ENCODE data around the gene CTNNA1. TPM values are rescaled to one million over a fixed set of nuclear protein-coding genes. Genes with fewer than 3 reads are reported as not detected.
"Not testable (repeated sequence)": the region's sequence is repeated elsewhere in the genome, so short reads cannot be mapped to it uniquely, and the experiment has no call there.

Gene CTNNA1
- total RNA-seq, 4 donors from 2014 or later: 92.6 to 164 (median 114) TPM

DNA sequence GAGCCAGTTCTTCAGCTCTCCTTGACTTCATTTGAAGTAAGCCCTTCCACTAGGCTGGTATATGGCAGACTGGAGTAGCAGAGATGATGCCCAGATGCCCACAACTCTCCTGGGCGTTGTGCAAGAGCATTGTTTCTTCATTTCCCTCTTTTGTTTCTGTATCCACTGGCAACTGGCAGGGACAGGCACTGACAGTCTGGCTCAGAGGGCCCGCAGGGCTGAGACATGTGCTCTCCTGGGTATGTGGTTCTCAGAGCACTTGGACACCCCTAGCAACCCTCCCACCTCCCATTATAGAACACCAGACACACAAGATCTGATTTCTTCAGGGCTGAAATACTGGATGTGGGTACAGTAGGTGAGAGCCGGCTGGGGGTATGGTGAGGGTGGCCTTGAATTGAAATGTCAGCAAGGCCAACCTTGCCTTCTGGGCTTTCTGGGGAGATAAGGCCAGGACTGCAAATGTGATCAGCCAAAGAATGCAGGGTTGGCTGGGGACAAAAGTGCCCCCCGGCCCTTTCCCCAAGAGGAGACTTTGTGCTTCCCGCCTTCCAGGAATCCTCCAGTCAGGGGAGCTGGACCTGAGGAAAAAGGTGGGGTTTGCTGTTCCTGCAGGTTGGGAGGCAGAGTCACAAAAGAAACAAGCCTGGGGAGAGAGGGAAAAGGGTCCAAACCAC, 28.6 kb upstream of the CTNNA1 start:
- peak; percentile 37 to 77 for ATAC-seq

GRCh38 chr5:138725153-138725817, 27.9 kb upstream of the CTNNA1 start:
- Histone ChIP-seq H3K36me3 (no peaks in the 10 kb centered on the region), H3K4me1 (peaks cover 24 to 37% of the 10 kb centered on the region in 2 donors), H3K27me3 (no peaks in the 10 kb centered on the region), H3K4me3 (no peak overlapping the region), H3K9me3 (no peaks in the 10 kb centered on the region), H3K27ac (peak overlapping the region; percentile 14 to 65 (median 38))
- ATAC-seq: peak; percentile 69 to 84
- peak; percentile 19 to 66 for DNase-seq
- intact Hi-C loops (cut with DNase I; ENCODE audit: low total_unique reads) (loop anchor here (1.0 kb wide), 1 partner anchor 146 kb away; no protein-coding TSS in a partner anchor), in situ Hi-C loops (cut with MboI; ENCODE audit: low sequenced_read_pairs in 4 of 4) (no loop called here)
- TF ChIP-seq, protein P1, sequence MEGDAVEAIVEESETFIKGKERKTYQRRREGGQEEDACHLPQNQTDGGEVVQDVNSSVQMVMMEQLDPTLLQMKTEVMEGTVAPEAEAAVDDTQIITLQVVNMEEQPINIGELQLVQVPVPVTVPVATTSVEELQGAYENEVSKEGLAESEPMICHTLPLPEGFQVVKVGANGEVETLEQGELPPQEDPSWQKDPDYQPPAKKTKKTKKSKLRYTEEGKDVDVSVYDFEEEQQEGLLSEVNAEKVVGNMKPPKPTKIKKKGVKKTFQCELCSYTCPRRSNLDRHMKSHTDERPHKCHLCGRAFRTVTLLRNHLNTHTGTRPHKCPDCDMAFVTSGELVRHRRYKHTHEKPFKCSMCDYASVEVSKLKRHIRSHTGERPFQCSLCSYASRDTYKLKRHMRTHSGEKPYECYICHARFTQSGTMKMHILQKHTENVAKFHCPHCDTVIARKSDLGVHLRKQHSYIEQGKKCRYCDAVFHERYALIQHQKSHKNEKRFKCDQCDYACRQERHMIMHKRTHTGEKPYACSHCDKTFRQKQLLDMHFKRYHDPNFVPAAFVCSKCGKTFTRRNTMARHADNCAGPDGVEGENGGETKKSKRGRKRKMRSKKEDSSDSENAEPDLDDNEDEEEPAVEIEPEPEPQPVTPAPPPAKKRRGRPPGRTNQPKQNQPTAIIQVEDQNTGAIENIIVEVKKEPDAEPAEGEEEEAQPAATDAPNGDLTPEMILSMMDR (IDR thresholded peaks at IDR 0.05 in 4 of 5, conservative IDR thresholded peaks at IDR 0.05 in 1 of 5): peak in 1 of 5 experiments; percentile 33
- TF ChIP-seq POLR2A (IDR thresholded peaks at IDR 0.05): no peak

More for the DNA sequence above, 28.6 kb upstream of the CTNNA1 start:
- peak in 1 of 2 donors; percentile 71 for DNase-seq
- Histone ChIP-seq H3K9me3 (no peaks in the 10 kb centered on the region), H3K27me3 (no peaks in the 10 kb centered on the region), H3K4me3 (no peak overlapping the region), H3K4me1 (peaks cover 24 to 37% of the 10 kb centered on the region in 2 donors), H3K27ac (peak overlapping the region; percentile 13 to 65 (median 44)), H3K36me3 (no peaks in the 10 kb centered on the region)
- intact Hi-C loops (cut with DNase I; ENCODE audit: low total_unique reads) (loop anchor here (1.0 kb wide), 1 partner anchor 145 kb away; no protein-coding TSS in a partner anchor), in situ Hi-C loops (cut with MboI; ENCODE audit: low sequenced_read_pairs in 4 of 4) (no loop called here)
- TF ChIP-seq POLR2A (IDR thresholded peaks at IDR 0.05): no peak
- TF ChIP-seq, protein P1 (IDR thresholded peaks at IDR 0.05 in 4 of 5, conservative IDR thresholded peaks at IDR 0.05 in 1 of 5): no peak

GRCh38 chr5:138725818-138726416, 27.3 kb upstream of the CTNNA1 start:
- no peaks in the 10 kb centered on the region for H3K36me3 ChIP-seq
- peak overlapping the region; percentile 14 to 65 (median 38) for H3K27ac ChIP-seq
- peaks cover 24 to 37% of the 10 kb centered on the region in 2 donors for H3K4me1 ChIP-seq
- DNase-seq: peak in 1 of 2 donors; percentile 7
- no peaks in the 10 kb centered on the region for H3K27me3 ChIP-seq
- in situ Hi-C loops (cut with MboI; ENCODE audit: low sequenced_read_pairs in 4 of 4) (no loop called here), intact Hi-C loops (cut with DNase I; ENCODE audit: low total_unique reads) (loop anchor here (1.0 to 2.0 kb wide), 2 partner anchors 27 to 147 kb away; partner anchors contain the start of gene CTNNA1)
- TF ChIP-seq, protein P1 (IDR thresholded peaks at IDR 0.05 in 4 of 5, conservative IDR thresholded peaks at IDR 0.05 in 1 of 5): no peak
- TF ChIP-seq POLR2A (IDR thresholded peaks at IDR 0.05): no peak
- H3K4me3 ChIP-seq: no peak overlapping the region
- peak in 1 of 2 donors; percentile 25 for ATAC-seq
- H3K9me3 ChIP-seq: no peaks in the 10 kb centered on the region

DNA sequence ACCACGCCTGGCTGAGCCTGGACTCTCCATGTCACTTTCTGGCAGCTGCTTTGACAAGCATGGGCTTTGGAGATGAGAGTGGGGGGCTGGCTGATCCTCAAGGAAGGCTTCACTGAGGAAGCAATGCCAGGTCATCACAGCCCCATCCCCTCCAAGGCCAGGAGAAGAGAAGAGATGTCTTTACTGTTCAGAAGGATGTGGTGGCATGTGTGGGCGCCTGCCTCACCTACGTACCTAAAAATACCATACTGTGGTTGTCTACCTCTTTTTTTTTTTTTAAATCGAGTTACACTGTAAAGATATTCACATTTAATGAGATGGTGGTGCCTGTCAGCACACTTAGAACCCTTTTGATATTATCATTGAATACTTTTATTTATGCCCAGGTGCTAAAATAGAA, 26.4 kb upstream of the CTNNA1 start:
- Histone ChIP-seq H3K27ac (no peak overlapping the region), H3K4me1 (peaks cover 24 to 37% of the 10 kb centered on the region in 2 donors), H3K36me3 (no peaks in the 10 kb centered on the region), H3K27me3 (no peaks in the 10 kb centered on the region), H3K9me3 (no peaks in the 10 kb centered on the region), H3K4me3 (no peak overlapping the region)
- no peak for DNase-seq
- in situ Hi-C loops (cut with MboI; ENCODE audit: low sequenced_read_pairs in 4 of 4) (no loop called here), intact Hi-C loops (cut with DNase I; ENCODE audit: low total_unique reads) (loop anchor here (2.0 kb wide), 1 partner anchor 26 kb away; the partner anchor contains the start of gene CTNNA1)
- TF ChIP-seq, protein P1 (IDR thresholded peaks at IDR 0.05 in 4 of 5, conservative IDR thresholded peaks at IDR 0.05 in 1 of 5): no peak
- TF ChIP-seq POLR2A (IDR thresholded peaks at IDR 0.05): no peak
- no peak for ATAC-seq

- H3K4me3 ChIP-seq; H3K36me3 ChIP-seq; intact Hi-C loops (cut with DNase I; ENCODE audit: low total_unique reads); H3K27me3 ChIP-seq; H3K27ac ChIP-seq; H3K9me3 ChIP-seq; ATAC-seq; H3K4me1 ChIP-seq; in situ Hi-C loops (cut with MboI; ENCODE audit: low sequenced_read_pairs in 4 of 4); DNase-seq: not testable (repeated sequence)
Measured at GRCh38 chr5:138730496-138730895, 22.7 kb upstream of the CTNNA1 start.
